ENCODE measurements around the gene TMEM242.
"Not testable (repeated sequence)": the region's sequence is repeated elsewhere in the genome, so short reads cannot be mapped to it uniquely, and the experiment has no call there.

Gene TMEM242

DNA sequence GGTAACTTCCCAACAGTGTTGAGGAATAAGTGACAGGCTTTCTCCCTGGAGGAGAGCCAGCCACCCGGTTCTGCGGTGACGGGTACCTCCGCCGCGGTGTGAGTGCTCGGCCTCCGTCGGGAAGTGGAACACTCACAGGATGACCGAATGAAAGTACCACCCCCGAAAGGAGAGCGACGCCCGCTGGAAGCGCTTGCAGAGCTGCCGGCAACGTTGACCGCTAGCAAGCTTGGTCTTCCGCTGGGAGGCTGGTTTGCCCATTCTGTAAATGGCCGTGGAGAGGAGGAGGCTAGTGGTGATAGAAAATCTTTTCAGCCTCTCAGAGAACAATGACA lies 614 bp upstream of the TMEM242 start:
- no peak for DNase-seq (ENCODE audit: low read depth in 2 of 2)

DNA sequence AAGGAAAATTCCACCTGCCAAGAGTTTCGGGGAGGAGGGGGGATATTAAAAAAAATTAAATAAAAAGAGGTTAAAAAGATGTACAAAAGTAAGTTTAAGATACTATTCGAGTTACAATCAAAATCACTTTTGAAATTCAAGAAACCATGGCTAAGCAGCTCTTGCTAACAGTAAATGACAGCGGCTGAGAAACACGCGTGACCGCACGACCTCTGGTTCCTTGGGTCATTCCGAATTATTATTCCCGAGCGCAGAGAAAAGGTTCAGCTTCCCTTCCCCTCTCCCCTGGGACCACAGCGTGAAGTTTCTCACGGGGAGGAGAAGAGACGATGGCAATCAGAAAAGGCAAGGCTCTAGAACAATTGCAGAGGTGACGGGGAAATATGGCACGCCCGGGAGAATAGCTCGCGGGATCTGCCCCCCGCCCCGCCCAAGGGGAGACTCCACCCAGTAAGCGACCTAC lies 496 bp downstream of the TMEM242 start:
- no peak for DNase-seq (ENCODE audit: low read depth in 2 of 2)

DNA sequence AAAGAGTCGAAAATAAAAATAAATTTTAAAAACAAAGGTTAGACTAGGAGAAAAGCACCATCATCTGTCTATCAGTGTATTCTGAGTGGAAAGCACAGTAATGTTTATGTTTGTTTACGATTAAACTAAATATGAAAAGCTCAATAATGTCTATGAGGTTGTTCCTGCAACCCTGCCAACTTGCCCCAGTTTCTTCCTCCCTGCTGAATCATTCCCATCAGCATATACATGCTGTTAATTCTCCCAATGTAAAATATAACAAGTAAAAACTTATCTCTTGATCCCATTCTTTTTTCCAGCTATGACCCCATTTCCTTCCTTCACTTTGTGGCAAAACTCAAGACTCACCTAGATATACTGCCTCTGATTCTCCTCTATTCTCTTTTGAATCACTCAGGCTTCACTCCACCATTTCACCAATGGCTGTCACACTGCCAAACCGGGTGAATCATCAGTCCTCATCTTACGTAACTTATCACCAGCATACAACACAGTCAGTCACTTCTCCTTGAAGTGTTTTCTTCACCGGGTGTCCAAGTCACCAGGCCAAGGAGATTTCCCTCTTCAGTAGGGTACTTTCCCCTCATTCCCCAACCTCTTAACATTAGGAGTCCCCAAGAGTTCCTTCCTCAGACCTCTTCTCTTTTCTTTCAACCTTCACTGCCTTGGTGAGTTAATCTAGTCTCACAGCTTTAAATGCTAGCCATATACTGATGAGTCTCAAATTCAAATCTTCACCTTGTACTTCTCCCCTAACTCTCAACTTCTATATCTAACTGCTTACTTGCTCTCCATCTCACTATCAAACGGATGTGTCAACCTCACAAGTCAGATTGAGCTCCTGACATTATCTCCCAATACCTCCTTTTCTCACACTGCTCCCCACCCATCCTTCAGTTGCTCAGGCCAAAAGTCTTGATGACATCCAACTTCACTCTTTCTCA lies 6.2 kb downstream of the TMEM242 start:
- DNase-seq (ENCODE audit: low read depth in 2 of 2): no peak

DNA sequence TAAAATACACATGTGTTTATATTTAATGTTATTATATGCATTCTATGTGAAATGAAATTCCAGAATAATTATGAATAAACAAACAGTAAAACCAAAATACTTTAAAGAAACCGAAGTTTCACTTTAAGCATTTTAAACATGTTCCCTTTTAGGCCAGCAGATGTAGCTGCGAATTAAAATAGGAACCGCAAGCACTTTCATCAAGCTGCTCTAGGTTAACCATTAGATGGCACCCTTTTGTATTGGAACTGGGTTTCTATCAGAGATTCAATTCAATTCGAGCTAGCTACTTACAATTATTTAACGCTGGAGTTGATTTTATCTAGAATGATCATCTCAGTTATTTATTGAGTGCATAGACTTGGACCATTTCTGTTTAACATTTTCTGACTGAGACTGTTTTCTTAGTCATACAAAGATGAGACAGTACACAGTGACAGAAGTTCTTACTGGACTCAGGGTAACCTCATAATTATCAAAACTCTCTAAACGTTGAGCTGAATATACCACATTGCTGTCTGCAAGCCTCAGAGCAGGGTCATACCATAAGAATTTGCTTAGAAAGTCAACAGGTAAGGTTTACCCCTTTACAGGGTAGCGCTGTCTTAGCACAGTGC lies 8.5 kb downstream of the TMEM242 start:
- DNase-seq (ENCODE audit: low read depth in 2 of 2): no peak

DNA sequence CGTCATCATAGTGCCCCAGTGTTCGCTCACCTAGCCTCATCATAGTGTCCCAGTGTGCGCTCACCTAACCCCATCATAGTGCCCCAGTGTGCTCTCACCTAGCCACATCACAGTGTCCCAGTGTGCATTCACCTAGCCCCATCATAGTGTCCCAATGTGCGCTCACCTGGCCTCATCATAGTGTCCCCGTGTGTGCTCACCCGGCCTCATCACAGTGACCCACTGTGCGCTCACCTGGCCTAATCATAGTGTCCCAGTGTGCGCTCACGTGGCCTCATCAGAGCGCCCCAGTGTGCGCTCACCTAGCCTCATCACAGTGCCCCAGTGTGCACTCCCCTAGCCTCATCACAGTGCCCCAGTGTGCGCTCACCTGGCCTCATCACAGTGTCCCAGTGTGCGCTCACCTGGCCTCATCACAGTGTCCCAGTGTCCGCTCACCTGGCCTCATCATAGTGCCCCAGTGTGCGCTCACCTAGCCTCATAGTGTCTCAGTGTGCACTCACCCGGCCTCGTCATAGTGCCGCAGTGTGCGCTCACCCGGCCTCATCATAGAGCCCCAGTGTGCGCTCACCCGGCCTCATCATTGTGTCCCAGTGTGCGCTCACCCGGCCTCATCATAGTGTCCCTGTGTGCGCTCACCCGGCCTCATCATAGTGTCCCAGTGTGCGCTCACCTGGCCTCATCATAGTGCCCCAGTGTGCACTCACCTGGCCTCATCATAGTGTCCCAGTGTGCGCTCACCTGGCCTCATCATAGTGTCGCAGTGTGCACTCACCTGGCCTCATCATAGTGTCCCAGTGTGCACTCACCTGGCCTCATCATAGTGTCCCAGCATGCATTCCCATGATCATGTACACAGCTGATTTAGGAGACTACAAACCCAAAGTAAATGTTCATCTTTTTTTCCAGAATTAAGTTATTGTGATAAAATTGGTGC lies 9.5 kb downstream of the TMEM242 start:
- DNase-seq (ENCODE audit: low read depth in 2 of 2): no peak

DNA sequence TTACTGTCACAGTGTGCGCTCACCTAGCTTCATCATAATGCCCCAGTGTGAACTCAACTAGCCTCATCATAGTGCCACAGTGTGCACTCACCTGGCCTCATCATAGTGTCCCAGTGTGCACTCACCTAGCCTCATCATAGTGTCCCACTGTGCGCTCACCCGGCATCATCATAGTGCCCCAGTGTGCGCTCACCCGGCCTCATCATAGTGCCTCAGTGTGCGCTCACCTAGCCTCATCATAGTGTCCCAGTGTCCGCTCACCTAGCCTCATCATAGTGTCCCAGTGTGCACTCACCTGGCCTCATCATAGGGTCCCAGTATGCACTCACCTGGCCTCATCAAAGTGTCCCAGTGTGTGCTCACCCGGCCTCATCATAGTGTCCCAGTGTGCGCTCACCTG lies 10.6 kb downstream of the TMEM242 start:
- DNase-seq (ENCODE audit: low read depth in 2 of 2): no peak

DNA sequence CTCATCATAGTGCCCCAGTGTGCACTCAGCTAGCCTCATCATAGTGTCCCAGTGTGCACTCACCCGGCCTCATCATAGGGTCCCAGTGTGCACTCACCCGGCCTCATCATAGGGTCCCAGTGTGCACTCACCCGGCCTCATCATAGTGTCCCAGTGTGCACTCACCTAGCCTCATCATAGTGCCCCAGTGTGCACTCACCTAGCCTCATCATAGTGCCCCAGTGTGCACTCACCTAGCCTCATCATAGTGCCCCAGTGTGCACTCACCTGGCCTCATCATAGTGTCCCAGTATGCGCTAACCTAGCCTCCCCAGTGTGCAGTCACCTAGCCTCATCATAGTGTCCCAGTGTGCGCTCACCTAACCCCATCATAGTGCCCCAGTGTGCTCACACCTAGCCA lies 12.6 kb downstream of the TMEM242 start:
- not testable (repeated sequence) for DNase-seq (ENCODE audit: low read depth in 2 of 2)

DNA sequence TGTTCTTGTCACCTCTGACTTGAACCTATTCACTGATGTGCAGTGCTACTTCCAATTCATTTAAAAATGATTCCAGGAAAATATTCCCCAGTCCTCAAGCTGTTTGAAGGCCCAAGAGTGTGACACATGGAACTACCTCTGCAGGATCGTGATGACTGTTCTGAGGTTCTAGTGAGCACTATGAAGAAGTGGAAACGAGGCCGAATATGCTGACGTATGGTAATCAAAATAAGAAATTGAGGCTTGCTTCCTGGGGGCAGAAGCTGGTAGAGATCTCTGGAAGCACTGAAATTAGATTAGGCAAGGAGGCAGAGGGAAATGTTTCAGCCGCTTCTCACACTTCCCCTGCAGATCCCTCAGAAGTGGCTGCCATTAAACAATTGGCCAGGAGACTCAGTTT lies 15.7 kb downstream of the TMEM242 start:
- DNase-seq (ENCODE audit: low read depth in 2 of 2): no peak

DNA sequence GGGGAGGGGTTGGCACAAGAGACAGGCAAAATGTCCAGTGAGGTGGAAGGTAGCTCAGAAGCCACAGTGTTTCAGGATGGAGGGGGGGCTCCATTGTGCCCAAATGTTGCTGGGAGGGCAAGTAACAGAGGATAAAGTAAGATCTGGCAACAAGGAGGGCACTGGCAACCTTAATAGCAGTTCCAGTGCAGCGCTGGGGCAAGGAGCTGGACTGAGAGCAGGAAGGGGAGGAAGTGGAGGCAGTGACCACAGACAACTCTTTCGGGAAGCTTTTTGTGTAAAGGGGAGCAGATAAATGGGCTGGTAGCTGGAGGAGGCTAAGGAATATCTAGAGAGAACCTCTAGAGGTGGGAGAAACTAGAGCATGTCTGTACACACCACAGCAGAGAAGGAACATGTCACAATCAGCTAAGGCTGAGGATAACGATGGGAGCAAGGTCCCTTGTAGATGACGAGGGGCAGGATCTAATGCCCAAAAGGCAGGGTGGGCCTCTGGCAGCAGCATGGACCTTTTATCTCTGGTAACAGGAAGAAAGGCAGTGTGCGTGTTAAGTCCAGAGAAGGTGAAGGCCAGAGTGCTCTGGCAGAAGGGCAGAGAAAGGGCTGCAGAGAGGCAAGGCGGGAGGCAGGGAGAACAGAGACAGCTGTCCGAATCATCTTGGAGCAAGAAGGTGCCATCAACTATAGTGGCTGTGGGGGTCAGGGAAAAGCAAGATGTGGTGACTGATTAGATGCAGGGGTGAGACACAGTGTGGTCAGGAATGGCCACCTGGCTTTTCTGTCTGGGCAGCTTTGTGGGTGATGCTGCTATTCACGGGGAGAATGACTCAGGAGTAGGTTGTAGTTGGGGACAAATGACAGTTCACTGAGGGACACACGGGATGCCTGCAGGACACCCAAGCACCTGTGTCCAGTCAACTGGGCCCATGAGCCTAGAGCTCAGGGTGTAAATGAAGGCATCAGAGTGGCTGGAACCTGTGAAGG lies 17.4 kb downstream of the TMEM242 start:
- DNase-seq (ENCODE audit: low read depth in 2 of 2): no peak

DNA sequence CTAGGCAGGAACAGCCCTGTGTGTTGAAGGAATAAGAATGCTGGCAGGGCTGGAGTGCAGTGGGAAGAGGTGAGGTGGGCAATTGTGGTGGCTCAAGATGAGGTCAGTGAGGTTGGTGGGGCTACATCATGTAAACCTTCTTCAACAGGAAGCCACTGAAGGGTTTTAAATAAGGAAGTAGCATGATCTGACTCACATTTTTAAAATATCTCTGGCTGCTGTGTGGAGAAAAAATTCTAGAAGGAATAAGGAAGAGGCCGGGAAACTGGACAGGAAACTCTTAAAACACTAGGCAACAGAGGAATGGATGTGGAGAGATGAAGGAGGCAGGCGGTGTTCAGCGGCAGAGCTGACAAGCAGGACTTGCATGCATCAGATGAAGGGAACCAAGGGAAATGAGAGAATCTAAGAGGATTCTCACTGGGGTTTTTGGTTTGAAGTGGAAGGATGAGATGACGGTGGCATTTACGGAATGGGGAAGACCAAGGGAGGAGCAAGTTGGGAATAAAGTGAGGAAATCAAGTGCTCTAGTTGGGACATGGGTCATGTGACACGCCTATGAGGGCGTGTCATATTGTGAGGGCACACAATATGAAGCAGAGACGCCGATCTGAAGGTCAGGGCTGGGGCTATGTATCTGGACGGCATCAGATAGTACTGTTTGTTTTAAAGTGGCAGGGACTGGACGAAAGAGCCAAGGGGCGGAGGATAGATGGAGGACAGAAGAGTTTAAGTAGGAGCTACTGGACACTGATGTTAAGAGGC lies 18.2 kb downstream of the TMEM242 start:
- no peak for DNase-seq (ENCODE audit: low read depth in 2 of 2)

DNA sequence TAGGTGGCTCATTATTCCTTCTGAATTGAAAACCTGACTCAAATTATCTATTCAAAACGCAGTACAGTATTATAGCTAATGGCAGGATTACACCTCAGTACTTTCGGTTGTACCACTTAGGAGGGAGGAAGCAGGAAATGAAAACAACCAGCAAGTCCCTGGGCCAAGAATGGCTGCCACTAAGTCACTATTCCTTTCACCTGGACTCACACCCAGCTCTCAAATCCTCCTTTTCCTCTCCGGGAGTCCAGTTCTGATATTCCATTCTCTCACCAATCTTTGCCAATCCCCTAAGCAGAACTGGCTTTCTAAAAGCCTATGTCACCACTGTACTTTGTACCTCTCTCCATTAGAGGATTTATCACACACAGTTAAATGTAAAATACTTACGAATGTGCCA lies 20.6 kb downstream of the TMEM242 start:
- DNase-seq (ENCODE audit: low read depth in 2 of 2): no peak

DNA sequence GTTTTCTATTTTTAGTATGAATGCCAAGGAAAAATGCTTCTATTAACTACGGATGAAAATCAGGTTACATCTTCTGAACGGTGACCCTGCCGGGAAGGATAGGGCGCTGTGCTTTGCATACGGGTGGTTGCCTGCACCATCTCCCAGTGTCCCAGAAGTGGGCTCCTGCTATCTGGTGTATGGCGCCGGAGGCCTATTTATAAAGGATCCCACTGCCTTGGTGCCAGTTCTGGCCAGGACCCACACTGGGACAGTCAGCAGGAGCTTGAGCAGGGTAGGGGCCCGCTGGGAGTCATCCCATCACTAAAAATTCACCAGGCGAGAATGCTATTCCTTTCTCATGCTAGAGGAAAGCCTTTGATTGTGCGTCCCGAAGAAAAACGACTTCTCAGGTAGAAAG lies 22.9 kb downstream of the TMEM242 start:
- DNase-seq (ENCODE audit: low read depth in 2 of 2): no peak

DNA sequence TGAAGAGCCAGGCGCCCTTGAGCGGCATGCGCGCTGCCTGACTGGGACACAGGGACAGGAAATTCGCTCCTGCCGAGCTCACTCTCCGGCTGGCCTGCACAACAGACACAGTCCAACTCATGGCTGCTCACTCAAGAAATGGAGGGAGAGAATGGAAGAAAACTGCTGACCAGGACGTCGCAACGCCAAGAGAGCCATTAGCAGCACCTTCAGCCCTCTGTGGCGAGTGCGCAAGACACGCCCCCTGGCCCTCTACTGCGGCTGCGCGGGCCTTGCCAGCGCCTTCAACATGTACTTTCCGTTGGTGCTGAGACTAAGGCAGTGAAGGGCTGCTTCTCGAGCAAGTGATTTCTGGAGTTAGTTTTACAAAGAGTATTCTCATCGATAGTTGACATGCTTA lies 23.3 kb downstream of the TMEM242 start:
- no peak for DNase-seq (ENCODE audit: low read depth in 2 of 2)

DNA sequence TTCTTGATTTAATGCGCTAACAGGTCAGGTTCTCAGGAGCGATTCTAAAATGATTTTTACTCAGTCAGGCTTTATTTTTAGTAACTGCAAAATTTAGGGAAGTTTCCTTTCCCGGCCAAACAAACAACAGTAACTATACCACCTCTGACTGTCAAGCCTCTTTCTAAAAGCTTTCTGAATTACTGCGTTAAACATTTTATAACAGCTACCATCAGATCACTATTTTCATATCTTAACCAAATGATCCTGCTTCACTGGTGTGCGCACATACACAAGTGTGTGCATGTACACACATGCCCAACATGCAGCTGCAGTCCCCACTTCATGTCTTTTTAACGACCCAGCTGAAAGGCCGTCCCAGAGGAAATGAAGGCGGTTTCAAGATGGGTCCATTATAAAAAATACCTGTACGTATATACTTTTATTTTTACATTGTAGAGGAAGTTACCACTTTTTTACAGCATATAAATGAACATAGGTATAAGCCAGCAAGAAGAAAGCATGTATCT lies 25.0 kb downstream of the TMEM242 start:
- no peak for DNase-seq (ENCODE audit: low read depth in 2 of 2)

DNA sequence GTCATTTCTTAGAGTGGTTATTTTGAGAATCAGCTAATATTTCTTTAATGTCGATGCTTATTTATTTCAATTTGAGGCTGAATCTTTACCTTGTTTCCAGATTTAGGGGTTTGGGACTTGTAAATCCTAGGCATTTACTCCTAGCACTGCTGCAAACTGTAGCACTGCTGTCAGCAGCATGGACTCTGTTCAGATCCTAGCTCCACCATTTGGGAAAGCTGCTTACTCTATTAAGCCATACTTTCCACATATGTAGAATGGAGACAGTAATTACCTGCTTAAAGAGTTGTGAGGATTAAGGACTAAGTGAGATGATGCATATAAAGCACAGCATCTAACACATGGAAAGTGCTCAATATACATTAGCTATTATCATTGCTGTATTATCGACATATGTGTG lies 28.7 kb downstream of the TMEM242 start:
- DNase-seq (ENCODE audit: low read depth in 2 of 2): no peak

DNA sequence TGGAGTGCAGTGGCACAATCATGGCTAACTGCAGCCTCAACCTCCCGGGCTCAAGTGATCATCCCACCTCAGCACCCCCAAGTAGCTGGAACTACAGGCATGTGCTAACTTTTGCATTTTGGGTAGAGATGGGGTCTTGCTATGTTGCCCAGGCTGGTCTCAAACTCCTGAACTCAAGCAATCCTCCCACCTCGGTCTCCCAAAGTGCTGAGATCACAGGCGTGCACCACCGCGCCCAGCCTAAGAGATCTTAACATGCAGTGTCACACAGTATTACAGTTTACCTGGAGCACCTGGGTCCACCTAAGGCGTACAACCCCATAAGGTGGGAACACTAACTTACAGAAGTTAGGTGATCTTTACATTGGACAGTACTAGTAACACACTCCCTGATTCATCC lies 29.5 kb downstream of the TMEM242 start:
- DNase-seq (ENCODE audit: low read depth in 2 of 2): no peak

DNA sequence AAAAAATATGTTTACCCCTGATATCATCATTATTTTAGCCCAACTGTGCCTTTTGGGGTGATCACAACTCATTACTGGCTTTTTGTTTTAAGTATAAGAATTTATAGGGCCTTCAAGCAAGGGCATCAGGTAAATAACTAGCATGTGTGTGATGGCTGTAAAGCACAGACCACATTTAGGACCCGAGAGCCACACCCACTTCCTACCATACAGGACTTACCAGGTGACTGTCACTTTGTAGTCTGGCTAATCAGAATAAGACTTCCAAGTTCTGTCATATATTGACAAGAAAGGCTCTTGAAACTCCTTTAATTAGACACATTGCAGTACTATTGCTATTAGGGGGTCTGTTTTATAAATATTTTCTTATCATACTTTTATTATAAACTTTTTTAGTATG lies 31.1 kb downstream of the TMEM242 start:
- DNase-seq (ENCODE audit: low read depth in 2 of 2): no peak

DNA sequence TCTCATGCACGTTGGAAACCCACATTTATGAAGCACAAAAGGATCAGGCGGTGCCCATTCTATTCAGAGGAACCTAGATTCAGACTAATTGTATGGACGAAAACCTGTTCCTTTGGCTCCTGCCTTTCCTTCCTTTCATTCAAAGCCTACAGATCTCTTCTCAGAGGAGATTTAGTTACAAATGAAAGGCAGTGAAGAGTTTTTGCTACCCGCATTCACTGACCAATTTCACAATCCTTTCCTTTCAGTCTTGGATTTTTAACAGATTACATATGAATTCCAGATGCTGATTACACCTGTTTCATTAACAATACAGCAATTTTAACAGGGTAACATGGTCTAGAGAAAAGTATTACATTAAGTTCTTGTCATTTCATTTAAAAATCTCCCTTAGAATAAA lies 32.0 kb downstream of the TMEM242 start:
- DNase-seq (ENCODE audit: low read depth in 2 of 2): no peak

DNA sequence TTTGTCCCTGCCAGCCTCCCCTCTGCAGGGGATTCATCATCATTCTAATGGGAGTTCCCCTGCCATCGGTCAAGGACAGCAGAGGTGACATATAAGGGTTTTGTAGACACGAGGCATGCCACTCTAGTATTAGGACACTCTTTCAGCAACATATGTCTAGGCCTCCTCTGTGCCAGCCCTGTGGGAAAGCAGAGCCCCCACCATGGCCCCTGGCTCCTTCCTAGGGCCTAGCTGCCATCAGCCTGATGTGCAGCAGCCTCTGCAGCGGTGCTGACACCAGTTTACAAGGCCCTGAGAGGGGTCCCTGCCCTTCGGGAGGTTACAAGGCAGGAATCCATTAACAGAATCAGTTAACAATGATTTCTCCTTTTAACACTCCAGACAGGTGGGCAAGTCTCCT lies 32.5 kb downstream of the TMEM242 start:
- no peak for DNase-seq (ENCODE audit: low read depth in 2 of 2)

DNA sequence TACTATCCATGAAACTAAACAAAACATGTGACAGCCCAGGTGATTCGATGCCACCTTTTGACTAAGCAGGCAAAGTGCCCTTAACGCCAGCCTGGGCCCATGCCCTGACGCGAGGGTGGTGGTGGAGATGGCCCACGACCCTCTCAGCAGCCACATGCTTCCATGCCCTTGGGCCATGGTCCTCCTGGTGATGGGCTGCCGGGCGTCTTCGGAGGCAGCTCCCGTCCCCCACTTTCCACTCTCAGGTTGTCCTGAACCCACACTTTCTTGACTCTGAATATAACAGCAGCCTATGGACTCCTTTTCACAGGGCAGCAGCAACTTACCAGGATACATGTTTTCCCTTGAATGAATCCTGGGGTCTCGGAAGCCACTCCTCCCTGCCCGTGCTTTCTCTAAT lies 33.6 kb downstream of the TMEM242 start:
- DNase-seq (ENCODE audit: low read depth in 2 of 2): no peak

Data from stimulated activated CD4-positive, alpha-beta T cell treated with anti-CD3 and anti-CD28 coated beads, Interleukin-1b, Interleukin-23, amount 100 ng/mL, for 1 hour (primary cell).